ENCODE data around the gene RCC2.
A peak's percentile ranks its signal among the peaks of the same experiment; 100 is the strongest.
"Not testable (repeated sequence)": the region's sequence is repeated elsewhere in the genome, so short reads cannot be mapped to it uniquely, and the experiment has no call there.

The RCC2 gene

DNA sequence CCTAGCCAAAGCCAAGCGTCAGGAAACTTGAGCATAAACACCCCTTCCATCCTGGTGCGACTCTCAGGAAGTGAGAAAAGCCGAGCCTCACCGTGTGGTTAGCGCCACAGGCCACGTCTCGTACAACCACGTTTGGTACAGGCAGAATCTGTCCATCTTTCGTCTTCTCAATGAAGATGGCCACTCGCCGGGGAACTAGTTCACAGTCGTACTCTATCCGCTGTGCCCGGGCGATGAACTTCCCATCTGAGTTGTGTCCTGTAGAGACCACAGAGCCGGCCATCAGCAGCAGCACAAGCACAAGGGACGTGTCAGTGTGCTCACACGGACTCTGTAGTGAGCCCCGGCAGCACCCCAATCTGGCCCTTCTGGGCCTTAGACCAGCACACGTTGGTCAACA is 23.1 kb downstream of the RCC2 start:
- TF ChIP-seq, protein P1, sequence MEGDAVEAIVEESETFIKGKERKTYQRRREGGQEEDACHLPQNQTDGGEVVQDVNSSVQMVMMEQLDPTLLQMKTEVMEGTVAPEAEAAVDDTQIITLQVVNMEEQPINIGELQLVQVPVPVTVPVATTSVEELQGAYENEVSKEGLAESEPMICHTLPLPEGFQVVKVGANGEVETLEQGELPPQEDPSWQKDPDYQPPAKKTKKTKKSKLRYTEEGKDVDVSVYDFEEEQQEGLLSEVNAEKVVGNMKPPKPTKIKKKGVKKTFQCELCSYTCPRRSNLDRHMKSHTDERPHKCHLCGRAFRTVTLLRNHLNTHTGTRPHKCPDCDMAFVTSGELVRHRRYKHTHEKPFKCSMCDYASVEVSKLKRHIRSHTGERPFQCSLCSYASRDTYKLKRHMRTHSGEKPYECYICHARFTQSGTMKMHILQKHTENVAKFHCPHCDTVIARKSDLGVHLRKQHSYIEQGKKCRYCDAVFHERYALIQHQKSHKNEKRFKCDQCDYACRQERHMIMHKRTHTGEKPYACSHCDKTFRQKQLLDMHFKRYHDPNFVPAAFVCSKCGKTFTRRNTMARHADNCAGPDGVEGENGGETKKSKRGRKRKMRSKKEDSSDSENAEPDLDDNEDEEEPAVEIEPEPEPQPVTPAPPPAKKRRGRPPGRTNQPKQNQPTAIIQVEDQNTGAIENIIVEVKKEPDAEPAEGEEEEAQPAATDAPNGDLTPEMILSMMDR (IDR thresholded peaks at IDR 0.05; ENCODE audit: low read depth, low read length): no peak
- DNase-seq (ENCODE audit: extremely low read depth, low read depth): no peak

DNA sequence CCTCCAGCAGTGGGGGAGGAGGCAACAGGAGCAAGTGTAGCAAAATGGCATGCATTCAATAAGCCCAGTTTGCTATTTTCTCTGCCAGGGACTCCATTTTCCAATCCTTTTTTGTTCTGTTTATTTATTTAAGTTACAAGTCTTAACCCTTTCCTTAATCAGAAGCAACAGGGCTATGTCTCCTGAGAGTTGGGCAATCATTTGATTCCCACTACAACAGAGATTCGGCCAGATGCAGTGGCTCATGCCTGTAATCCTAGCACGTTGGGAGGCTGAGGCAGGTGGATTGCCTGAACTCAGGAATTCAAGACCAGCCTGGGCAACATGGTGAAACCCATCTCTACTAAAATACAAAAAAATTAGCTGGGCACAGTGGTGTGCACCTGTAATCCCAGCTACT is 25.5 kb downstream of the RCC2 start:
- DNase-seq (ENCODE audit: extremely low read depth, low read depth): no peak
- TF ChIP-seq, protein P1 (IDR thresholded peaks at IDR 0.05; ENCODE audit: low read depth, low read length): no peak

DNA sequence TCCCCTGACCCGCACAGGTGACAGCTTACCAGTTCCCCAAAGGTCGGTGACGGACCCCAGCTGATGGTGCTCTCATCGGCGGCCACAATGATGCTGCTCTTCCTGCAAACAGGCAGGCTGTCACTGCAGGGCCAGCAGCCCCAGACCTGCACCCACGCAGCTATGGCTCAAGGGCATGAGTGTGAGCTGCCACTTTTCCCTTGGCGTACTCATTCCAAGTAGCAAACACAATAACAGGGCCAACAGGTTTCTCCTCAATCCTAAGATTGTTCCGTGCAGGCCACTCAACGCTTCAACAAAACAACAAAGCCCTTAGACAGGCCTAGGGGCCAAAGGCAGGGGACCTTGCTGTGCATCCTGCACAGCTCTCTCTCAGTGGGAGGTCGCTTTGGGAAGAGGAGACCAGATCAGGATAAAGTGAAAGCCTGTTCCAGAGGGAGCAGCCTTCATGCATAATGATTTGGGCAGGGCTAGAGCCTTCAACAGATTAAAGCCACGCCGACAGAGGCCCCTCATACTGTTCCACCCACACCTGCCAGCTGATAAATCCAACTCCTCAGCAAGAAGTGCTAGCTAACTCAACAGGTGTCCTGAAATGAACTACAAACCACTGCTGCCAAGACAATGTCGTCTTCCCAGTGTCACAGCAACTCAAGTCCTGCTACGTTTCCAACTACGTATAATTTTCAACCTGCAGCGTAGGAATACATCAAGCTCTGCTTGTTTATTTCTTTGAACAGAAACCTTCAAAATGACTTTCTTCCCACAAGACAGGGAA is 27.2 kb downstream of the RCC2 start:
- DNase-seq (ENCODE audit: extremely low read depth, low read depth): no peak
- TF ChIP-seq, protein P1 (IDR thresholded peaks at IDR 0.05; ENCODE audit: low read depth, low read length): no peak

DNA sequence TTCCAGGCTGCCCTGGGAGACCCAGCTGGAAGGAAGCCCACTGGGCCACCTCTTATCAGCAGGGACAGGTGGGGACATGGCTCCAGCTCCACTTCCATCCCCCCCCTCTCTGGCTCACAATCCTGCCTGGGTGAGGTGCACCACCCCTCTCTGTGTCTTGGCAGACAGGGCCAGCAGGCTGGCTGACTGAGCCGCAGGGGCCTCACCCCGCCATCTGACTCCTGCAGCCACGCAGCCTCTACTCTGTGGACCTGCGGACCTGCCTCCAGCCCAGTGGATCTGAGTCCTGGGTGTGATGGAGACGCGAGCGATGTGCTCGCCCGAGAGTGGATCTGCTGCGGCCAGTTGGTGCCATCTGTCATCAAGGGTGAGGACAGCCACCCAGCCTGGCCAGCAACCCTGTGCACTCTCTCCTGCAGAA is 30.1 kb downstream of the RCC2 start:
- DNase-seq (ENCODE audit: extremely low read depth, low read depth): no peak
- TF ChIP-seq, protein P1 (IDR thresholded peaks at IDR 0.05; ENCODE audit: low read depth, low read length): no peak

DNA sequence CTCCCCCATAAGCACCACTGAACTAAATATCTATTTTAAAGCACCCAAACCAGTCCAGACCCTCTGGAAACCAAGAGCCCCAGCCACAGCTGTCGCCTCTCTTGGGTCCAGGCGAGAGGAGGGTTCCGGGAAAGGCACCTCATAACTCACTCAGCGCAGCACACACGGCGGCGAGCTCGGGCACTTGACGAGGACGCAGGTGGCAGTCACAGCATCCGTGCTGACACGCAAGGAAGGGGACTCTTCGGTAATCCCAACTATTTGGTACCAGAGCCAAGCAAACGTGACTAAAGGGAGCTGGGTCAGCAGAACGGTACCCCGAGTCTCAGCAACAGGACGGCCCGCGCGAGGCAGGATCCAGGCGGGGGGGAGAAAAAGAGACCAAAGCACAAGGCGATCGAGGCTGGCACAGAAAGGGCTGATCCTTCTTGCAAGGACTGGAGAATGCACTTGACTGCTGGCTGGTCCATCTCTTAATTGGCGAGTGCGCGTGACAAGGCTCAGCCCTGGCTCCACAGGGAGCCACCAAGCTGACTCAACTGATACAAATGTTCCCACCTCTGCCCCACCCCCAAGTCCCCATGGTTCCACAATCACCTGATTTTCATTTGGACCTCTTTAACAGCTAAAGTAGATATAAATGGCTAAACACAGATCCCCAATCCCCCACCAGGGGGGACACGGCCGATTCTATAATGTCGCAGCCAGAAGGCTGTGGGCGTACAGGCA is 31.5 kb downstream of the RCC2 start:
- not testable (repeated sequence) for DNase-seq (ENCODE audit: extremely low read depth, low read depth)

DNA sequence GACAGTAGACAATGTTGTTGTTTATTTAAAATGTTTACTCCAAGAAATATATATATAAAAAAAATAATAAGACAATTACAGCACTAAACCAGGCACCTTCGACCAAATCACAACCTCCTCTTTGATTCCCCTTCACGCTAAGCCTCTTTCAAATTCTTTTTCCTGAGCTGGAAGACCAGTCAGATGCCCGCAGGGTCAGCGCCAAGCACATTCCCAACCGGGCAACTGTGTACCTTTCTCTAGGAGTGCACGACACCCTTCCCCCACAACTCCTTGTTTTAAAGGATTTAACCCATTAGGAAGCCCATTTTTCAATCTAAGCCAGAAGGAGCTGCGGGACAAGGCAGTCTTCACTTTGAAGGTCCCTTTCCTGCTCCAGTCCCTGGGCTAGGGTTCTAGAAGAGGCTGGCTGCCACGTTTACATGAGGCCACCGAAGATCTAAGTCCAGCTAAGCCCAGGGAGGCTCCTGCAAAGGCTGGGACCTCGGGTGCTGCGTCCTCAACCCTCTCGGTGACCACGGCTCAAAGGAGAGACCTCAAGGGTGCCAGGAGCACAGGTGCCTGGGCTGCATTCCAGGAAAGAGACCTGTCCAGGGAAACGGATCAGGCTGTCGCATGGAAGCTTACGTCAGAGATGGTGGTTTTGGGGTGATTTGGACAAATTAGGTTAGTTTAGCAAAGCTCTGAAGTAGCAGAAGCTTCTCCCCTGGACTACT is 32.6 kb downstream of the RCC2 start:
- not testable (repeated sequence) for DNase-seq (ENCODE audit: extremely low read depth, low read depth)

DNA sequence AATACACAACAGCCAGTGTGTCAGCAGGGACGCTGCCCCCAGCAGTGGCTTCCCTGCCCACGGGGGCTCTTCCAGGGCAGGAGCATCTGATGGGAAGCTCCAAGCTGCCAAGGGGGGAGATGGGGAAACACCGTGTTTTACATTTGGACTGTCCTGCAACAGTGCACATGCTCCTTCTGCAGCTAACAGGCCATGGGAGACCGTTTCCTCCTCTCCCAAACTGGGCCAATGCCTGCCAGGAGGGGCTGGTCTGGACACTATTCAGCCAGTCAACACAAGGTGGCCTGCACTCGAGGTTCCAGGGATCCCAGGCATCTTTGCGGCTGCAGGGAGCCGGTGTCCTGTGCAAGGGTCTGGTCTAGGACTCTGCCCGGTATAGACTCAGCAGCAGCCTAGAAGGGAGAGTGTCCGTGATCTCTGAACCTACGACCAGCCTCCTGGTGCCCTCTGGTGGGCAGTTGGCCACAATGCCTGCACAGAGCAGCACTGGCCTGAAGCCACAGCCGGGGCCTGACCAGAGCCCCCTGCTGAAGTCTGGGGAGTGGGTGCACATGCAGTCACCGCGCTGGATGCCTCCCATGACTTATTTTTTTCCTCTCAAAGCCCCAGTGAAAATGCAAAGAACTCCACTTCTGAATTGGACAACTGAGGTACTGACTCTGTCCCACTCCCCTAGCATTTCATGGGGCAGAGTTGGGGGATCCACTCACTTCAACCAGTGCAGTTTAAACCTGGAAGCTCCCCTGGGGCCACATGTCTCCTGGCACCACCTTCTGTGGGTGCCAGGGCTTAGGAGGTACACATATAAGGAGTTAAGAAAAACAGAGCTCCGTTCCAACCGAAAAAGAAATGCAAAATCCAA is 33.3 kb downstream of the RCC2 start:
- peak; percentile 14 for DNase-seq (ENCODE audit: extremely low read depth, low read depth)
- TF ChIP-seq, protein P1 (IDR thresholded peaks at IDR 0.05; ENCODE audit: low read depth, low read length): peak; percentile 84

Measured in AG09319 (cell line).